K562 (cell line): ENCODE data around the gene CAGE1. TPM values are rescaled to one million over a fixed set of nuclear protein-coding genes. Genes with fewer than 3 reads are reported as not detected.

Experiments used
- ATAC-seq: fragments of 200-7000 bp; cut with Tn5 transposase; 3 replicates; pipeline ENCODE4 v1.9.1; 2020; ENCODE audit warnings: moderate library complexity
- BruUV-seq: library from RNA; stranded (reverse); fragments of 400-500 nt; replicated peaks from 2 replicates; lab custom pipeline; 2021; lab: Mats Ljungman, UMichigan
- CTCF ChIA-PET: fragments of 300-600 bp; formaldehyde crosslinking; extraction: SDS; loops from one replicate; lab custom pipeline; 2021; ENCODE audit warnings: low intra/inter-chr PET ratio; lab: Yijun Ruan, JAX
- POLR2A ChIA-PET: fragments of 300-600, 350-650 bp; sonication (Branson Sonifier 250); formaldehyde crosslinking; extraction: SDS; loops from one replicate; lab custom pipeline; 2021; ENCODE audit warnings: antibody characterized with exemption, inconsistent platforms; lab: Yijun Ruan, JAX
- DNase-seq, 4 experiments: peaks; one replicate each; pipeline versions ENCODE4 v3.0.0 to v3.0.0-alpha.2; 2011 to 2018; ENCODE audit warnings: low spot score in 3 of 4, mixed read lengths in 3 of 4; ENCODE audit errors: extremely low read depth in 1 of 4
- FAIRE-seq: peaks from 2 replicates; lab custom pipeline; 2011; peaks lifted over from hg19 to GRCh38; lab: Jason Lieb, UNC
- H2AFZ ChIP-seq: 2 replicates; pipeline ENCODE4 v1.6.0; 2011; ENCODE audit warnings: low read depth, low read length, control low read depth, inconsistent platforms
- H3K27ac ChIP-seq: fragments of 200-600 bp; 3 replicates; pipeline ENCODE4 v1.8.0; 2011; ENCODE audit warnings: low read depth, mild to moderate bottlenecking, control low read depth, inconsistent platforms, low read length, moderate library complexity, mixed read lengths; ENCODE audit errors: extremely low read depth
- H3K27me3 ChIP-seq, 2 experiments: fragments of 300-600 bp in 1 of 2; 2 replicates in 1 of 2; 3 replicates in 1 of 2; pipeline versions ENCODE4 v1.6.0 to v1.8.0; 2011; ENCODE audit warnings: inconsistent platforms in 2 of 2, low read length in 2 of 2, mild to moderate bottlenecking in 1 of 2, mixed read lengths in 1 of 2, moderate library complexity in 1 of 2; ENCODE audit not compliant: control insufficient read depth in 2 of 2, insufficient read depth in 2 of 2
- H3K36me3 ChIP-seq: fragments of 300-600 bp; 3 replicates; pipeline ENCODE4 v1.8.0; 2011; ENCODE audit warnings: mild to moderate bottlenecking, low read length, inconsistent platforms; ENCODE audit not compliant: control insufficient read depth, insufficient read depth
- H3K4me1 ChIP-seq, 2 experiments: fragments of 200-600 bp in 1 of 2; replicated peaks in 1 of 2; 2 replicates in 1 of 2; 3 replicates in 1 of 2; pipeline versions ENCODE4 v1.5.1 to v1.8.0; 2011; ENCODE audit warnings: inconsistent platforms in 2 of 2, low read length in 2 of 2, mild to moderate bottlenecking in 1 of 2, mixed read lengths in 1 of 2, moderate library complexity in 1 of 2; ENCODE audit not compliant: control insufficient read depth in 2 of 2, insufficient read depth in 2 of 2
- H3K4me2 ChIP-seq: 2 replicates; pipeline ENCODE4 v1.6.1; 2011; ENCODE audit warnings: low read length, control low read depth, inconsistent platforms, mixed read lengths; ENCODE audit not compliant: insufficient read depth
- H3K4me3 ChIP-seq: fragments of 200-600 bp; sonication (generic), shearing (Covaris generic); 2 replicates; pipeline ENCODE4 v1.5.1; 2016; ENCODE audit warnings: control low read depth, inconsistent platforms
- H3K79me2 ChIP-seq: fragments of 200-600 bp; 3 replicates; pipeline ENCODE4 v1.8.0; 2011; ENCODE audit warnings: low read length, inconsistent platforms; ENCODE audit not compliant: control insufficient read depth, insufficient read depth
- H3K9ac ChIP-seq, 2 experiments: 2 replicates each; pipeline versions ENCODE4 v1.6.0 to v1.6.1; 2011; ENCODE audit warnings: low read depth in 2 of 2, low read length in 2 of 2, control low read depth in 1 of 2, inconsistent platforms in 1 of 2, mild to moderate bottlenecking in 1 of 2, mixed read lengths in 1 of 2; ENCODE audit not compliant: insufficient read depth in 1 of 2
- H3K9me1 ChIP-seq: one replicate; pipeline ENCODE4 v1.6.0; 2011; ENCODE audit warnings: inconsistent platforms, mild to moderate bottlenecking, low read length, moderate library complexity; ENCODE audit not compliant: control insufficient read depth, insufficient read depth
- H3K9me3 ChIP-seq: replicated peaks from 2 replicates; pipeline ENCODE4 v1.5.1; 2011; ENCODE audit warnings: low read depth, low read length, inconsistent platforms; ENCODE audit not compliant: control insufficient read depth, insufficient read depth
- H4K20me1 ChIP-seq: replicated peaks from 2 replicates; pipeline ENCODE4 v1.6.1; 2011; ENCODE audit warnings: low read length, inconsistent platforms, mixed read lengths; ENCODE audit not compliant: control insufficient read depth, insufficient read depth
- DDX20 ChIP-seq: fragments of 450-650 bp; IDR thresholded peaks from 2 replicates; pipeline ENCODE4 v1.6.1; 2016; ENCODE audit warnings: missing genetic modification characterization, low read depth, mild to moderate bottlenecking, missing compliant biosample characterization, moderate library complexity
- GABPB2 ChIP-seq: fragments of 250-450 bp; sonication (Bioruptor Pico); conservative IDR thresholded peaks from 2 replicates; pipeline ENCODE4 v1.5.1; 2021; ENCODE audit warnings: mild to moderate bottlenecking
- LEF1 ChIP-seq: fragments of 450-650 bp; IDR thresholded peaks from 2 replicates; pipeline ENCODE4 v1.6.1; 2016; ENCODE audit warnings: mild to moderate bottlenecking
- MAX ChIP-seq: sonication (generic); formaldehyde crosslinking; IDR thresholded peaks from 2 replicates; pipeline ENCODE4 v1.9.0; 2022; ENCODE audit warnings: mild to moderate bottlenecking, missing genetic modification reagents
- PHB2 ChIP-seq: fragments of 450-650 bp; IDR thresholded peaks from 2 replicates; pipeline ENCODE4 v1.6.1; 2017; ENCODE audit warnings: low read depth
- RB1 ChIP-seq: fragments of 450-650 bp; IDR thresholded peaks from 2 replicates; pipeline ENCODE4 v1.6.1; 2017; ENCODE audit warnings: low read depth, mild to moderate bottlenecking
- TEAD1 ChIP-seq, 2 experiments: fragments of 450-650 bp in 1 of 2; sonication (generic) in 1 of 2; formaldehyde crosslinking; IDR thresholded peaks; 2 replicates each; pipeline versions ENCODE4 v1.4.0 to v1.8.0; 2020 to 2022; ENCODE audit warnings: mild to moderate bottlenecking in 2 of 2, missing genetic modification reagents in 1 of 2
- WGBS: fragments of 100-300 bp; shearing (Covaris generic); methylation state at CpG from one replicate; pipeline ENCODE4 v1.1.6; 2016; ENCODE audit warnings: low coverage, mixed read lengths; ENCODE audit not compliant: insufficient coverage; ENCODE audit errors: missing lambda C conversion rate; 5-methylcytosine and 5-hydroxymethylcytosine counted together
- in situ Hi-C: fragments of 300-500 bp; cut with MboI; formaldehyde crosslinking; loops from 4 replicates; pipeline ENCODE4 v1.15.0; 2018; ENCODE audit warnings: inconsistent platforms, mixed read lengths
- intact Hi-C: fragments of 100-400 bp; cut with micrococcal nuclease; formaldehyde crosslinking; loops from 2 replicates; pipeline ENCODE4 v1.14.2; 2022
- polyA plus RNA-seq, 8 experiments: library from polyadenylated mRNA; depleted of rRNA in 4 of 8; stranded (reverse) in 5 of 8; unstranded in 3 of 8; fragments of >200 nt; fragmentation: Nextera tagmentation in 2 of 8; fragmentation: Illumina TruSeq in 1 of 8; extraction: Ambion mirVana in 2 of 8; extraction: Trizol in 1 of 8; gene quantifications; 2 replicates each; pipeline versions ENCODE4 v1.2.1 to v1.2.3, GENCODE V29; 2011 to 2014; ENCODE audit warnings: inconsistent platforms in 1 of 8, missing spikeins in 1 of 8
- total RNA-seq, 7 experiments: library from RNA; depleted of rRNA in 6 of 7; stranded (reverse); fragments of >200 nt in 6 of 7; fragmentation: Illumina TruSeq in 2 of 7; extraction: Trizol in 2 of 7; gene quantifications; 2 replicates each; pipeline versions ENCODE4 v1.2.1 to v1.2.3, GENCODE V29; 2011 to 2021; ENCODE audit warnings: low replicate concordance in 1 of 7

Gene CAGE1
- total and polyA plus RNA-seq, 9 of the 15 experiments (the other 6 are each of a cell fraction or from before 2014, with no cell fraction given) = 0.13 to 0.33 (median 0.18) TPM; not detected in 4

DNA sequence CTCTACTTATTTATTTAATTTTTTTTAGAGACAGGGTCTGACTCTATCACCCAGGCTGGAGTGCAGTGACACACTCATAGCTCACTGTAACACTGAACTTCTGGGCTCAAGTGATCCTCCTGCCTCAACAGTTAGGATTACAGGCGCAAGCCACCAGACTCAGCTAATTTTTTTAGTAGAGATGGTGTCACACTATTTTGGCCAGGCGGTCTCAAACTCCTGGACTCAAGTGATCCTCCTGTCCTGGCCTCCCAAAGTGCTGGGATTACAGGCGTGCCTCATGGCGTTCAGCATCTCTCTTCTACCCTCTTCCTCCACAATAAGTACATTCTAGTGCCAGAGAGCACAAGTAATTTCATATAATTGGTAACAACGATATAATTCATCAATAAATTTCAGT is 82.0 kb downstream of the CAGE1 start:
- Histone ChIP-seq H3K79me2 (peaks cover 80% of the 10 kb centered on the region), H3K27me3 (no peaks in the 10 kb centered on the region), H2AFZ (no peak overlapping the region), H3K4me3 (no peak overlapping the region), H3K27ac (no peak overlapping the region), H3K9me3 (no peaks in the 10 kb centered on the region), H3K4me1 (peaks cover 8% of the 10 kb centered on the region in 2 experiments; a peak in 4 of 5 replicates), H3K9ac (no peak overlapping the region), H3K36me3 (peaks cover 81% of the 10 kb centered on the region), H3K4me2 (no peak overlapping the region), H4K20me1 (no peaks in the 10 kb centered on the region; the same call in 1 of the 2 replicates), H3K9me1 (no peaks in the 10 kb centered on the region)
- DNase-seq (no peak), FAIRE-seq (no peak), ATAC-seq (no peak)
- BruUV-seq = no TSS peak
- ChIA-PET CTCF (no interaction called here), POLR2A (interaction anchor here (1.2 kb wide), 1 partner anchor 8 kb away, joined by 4 read pairs; no protein-coding TSS in a partner anchor)
- intact Hi-C loops = no loop called here
- TF ChIP-seq GABPB2 (CRISPR knock-in tag) (no peak), DDX20 (no peak), LEF1 (no peak), RB1 (no peak), MAX (no peak), PHB2 (no peak), TEAD1 (CRISPR knock-in tag; IDR thresholded peaks at IDR 0.05) (no peak)
- WGBS = 94% methylated on average over 5 of the region's 5 CpGs
- in situ Hi-C loops = no loop called here
